OCI-LY7 (cell line): ENCODE data around the gene PODXL.

Experiments used
- CTCF ChIP-seq: fragments of 200-600 bp; sonication (generic); conservative IDR thresholded peaks from 2 replicates; pipeline ENCODE4 v1.5.1; 2014; ENCODE audit warnings: mild to moderate bottlenecking, antibody characterized with exemption, low read length, moderate library complexity, mixed read lengths
- EZH2phosphoT487 ChIP-seq: fragments of 200-600 bp; sonication (generic); IDR thresholded peaks from 2 replicates; pipeline ENCODE4 v1.6.1; 2018; ENCODE audit warnings: low read depth, borderline replicate concordance, mild to moderate bottlenecking, mixed run types, antibody characterized with exemption, low read length, moderate library complexity, mixed read lengths

- no peak for TF ChIP-seq CTCF
- TF ChIP-seq EZH2phosphoT487: no peak
These were observed 14.0 kb upstream of the PODXL start for GRCh38 chr7:131570401-131570800.
